Measurements from ENCODE around the gene SLC12A1.

The SLC12A1 gene

DNA sequence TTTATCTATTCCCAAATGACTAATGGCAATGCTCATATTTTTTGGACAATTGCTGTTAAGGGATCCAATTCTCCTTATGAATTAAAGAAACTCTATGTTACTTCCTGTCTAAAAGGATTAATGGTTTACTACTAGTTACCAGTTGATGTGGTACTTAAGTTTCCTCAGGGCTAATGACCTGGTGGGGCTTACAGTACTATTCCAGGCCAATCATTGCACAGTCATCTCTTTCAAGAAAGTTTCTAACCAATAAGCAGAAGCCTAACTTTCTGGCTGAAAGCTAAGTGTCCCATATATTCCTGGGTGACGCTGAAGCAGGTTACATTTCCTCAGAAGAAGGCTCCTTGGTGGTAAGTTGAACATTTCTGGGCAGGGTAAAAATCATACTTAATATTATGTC lies at the start of gene SLC12A1:
Gene SLC12A1 (plus strand): TSS at position 322 of the 400 bp plus-strand sequence. CDS start 1,418 bp downstream, outside the sequence.
- no peak for DNase-seq

DNA sequence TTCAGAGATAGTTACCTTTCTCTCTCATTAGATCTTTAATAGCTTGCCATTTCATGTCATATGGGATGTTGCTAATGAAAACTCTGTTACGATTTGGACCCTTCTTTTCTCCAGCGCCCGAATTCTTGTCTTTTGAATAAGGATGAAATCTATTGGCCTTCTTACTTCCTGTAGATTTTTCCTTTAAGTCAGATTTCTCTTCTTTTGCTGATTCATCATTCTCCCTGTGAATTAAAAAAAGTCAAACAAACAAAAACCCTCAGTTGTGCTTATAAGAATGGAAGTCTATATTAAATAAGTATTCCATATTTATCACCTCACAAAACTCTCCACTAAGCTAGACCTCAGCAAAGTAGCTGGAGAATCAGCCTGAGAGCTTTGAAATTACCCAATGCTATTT lies 37.5 kb upstream of the SLC12A1 start:
- no peak for DNase-seq

DNA sequence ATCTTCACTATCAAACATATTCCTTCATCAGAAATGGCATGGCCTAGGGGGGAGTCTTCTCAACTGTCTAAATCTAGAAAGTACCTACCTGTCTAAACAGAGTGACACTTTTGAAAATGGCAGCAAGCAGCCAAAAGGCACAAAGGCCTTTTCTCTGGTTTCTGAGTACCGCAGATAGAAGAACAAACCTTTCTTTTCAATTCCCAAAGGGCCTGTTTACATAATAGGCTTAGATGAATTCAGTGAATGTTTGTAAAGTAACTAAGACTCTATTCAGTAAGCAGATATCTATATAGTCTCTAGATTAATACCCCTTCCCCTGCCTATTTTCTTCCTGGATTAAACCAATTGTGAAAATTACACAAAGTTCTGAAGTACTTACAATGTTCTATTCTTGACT lies 35.1 kb upstream of the SLC12A1 start:
- no peak for DNase-seq

DNA sequence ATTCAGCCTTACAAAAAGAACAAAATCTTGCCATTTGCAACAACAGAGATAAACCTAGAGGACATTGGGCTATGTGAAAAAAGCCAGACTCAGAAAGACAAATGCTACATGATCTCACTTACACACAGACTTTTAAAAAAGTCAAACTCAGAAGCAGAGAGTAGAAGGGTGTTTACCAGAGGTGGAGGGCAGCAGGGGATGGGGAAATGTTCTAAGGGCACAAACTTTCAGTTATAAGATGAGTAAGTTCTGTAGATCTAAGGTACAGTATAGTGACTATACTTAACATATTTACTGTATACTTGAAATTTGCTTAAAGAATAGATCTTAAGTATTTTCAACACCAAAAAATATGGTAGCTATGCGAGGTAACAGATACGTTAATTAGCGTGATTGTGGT lies 31.0 kb upstream of the SLC12A1 start:
- no peak for DNase-seq

GRCh38 chr15:48176112-48176511 lies 30.0 kb upstream of the SLC12A1 start:
- DNase-seq = no peak

DNA sequence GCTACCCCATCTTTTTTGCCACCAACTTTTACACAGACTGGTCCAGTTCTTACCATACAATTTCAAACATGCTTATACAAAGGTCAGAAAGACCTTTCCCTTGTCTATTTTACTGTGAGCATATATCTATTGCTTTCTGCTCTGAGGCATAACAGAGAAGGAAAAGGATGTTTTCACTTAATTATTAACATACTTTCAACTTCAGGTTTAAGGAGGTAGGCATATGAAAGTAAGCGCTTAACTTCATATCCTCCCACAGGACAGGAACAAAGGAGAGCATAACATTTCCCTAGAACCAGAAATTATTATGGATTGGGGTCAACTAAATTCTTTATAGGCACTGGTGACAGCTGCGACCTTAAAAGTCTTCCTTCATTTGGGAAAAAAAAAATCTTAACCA lies 29.1 kb upstream of the SLC12A1 start:
- DNase-seq = no peak

DNA sequence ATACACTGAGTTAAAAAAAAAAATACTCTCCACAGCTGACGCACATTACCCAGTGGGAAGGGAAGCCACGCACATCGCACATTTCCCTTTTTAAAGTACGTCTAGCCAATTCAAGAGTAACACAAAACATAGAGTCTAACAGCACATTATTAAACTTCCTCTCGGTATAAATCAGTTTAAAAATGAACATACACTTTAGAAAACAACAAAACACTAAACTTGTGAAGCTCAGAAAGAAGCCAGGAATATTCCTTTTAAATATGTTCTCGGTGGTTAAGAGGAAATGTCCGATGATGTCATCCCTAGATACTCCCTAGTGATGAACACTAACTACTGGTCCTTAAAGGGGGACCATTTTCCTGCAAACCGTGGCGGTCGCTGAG lies 28.7 kb upstream of the SLC12A1 start:
- DNase-seq = peak in 5 of 51 donors; percentile 0 to 80 (median 0)

- DNase-seq = peak in 49 of 51 donors; percentile 14 to 90 (median 65)
These were observed 28.1 kb upstream of the SLC12A1 start, which contains the start of gene MYEF2 for GRCh38 chr15:48177766-48178647. TSS of gene MYEF2 (minus strand) at chr15:48178295. CDS start at chr15:48178237, 58 bp downstream.

- DNase-seq = no peak
These were observed 27.5 kb upstream of the SLC12A1 start for GRCh38 chr15:48178648-48178931.

GRCh38 chr15:48182749-48183148 lies 23.4 kb upstream of the SLC12A1 start:
- DNase-seq = no peak

GRCh38 chr15:48185529-48185928 lies 20.6 kb upstream of the SLC12A1 start:
- DNase-seq = no peak

- no peak for DNase-seq
These were observed 19.8 kb upstream of the SLC12A1 start for GRCh38 chr15:48186271-48186670.

DNA sequence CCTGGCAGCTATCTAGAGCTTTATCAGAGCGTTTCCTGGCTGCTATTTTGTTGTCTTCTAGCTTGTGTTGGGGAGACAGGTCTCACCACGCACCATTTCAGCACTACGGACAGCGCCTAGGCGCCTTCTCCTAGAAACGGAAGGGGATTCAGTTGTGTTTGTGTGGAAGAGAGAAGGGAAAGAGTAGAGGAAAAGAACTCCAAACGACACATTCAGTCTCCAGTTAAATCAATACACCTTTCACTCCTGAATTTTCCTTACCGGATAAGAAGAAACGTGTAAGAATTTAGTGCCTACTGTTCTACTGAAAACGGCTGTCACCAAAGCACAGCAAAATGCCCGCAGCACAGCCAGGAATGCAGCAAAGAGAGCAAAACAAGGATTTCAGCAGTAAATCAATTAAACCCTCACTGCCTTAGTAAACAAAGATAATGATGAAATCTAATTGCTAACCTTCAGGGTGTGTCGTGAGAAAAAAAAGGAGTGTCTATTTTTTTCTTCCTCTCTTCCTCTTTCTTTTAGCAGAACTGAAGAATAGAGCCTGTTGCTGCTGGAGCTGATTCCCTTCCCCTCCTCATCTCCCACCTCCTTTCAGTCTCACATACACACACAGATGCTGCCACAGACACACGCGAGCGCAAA lies 15.0 kb upstream of the SLC12A1 start:
- DNase-seq = peak in 33 of 51 donors; percentile 1 to 64 (median 25)

DNA sequence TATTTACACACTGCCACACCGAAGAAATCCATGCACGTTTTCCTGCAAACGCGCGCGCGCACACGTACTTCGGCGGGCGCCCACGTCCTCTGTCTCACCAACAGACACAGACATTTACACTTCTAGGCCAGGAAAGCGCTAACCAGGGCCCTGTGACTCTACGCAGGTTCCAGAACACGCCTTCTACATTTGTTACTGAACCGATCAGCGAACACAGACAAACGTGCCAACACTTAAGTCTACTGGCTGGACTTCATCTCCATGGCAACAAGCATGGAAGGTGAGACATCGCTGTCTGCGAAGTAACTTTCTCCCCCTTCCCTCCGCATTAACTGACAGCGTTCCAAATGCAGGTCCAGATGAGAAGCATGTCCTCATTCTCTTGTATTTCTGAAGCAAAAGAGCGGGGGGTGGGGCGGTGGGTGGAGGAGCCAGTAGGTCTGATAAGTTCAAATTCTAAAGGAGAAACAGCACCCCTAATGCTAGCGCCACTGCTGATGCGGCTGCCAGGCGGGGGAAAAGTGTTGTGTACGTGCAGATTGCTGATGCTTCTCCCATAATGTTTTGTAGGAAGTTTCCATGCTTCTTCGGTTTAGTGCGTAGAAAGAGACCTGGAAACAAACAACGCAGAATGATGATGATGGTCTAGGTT lies 14.4 kb upstream of the SLC12A1 start, which contains the start of gene CTXN2:
Gene CTXN2 (plus strand): TSS at position 92 of the 652 bp plus-strand sequence. CDS start 9,636 bp downstream, outside the sequence.
- DNase-seq = peak in 21 of 51 donors; percentile 2 to 60 (median 19)

- no peak for DNase-seq
These were observed 4.0 kb upstream of the SLC12A1 start for GRCh38 chr15:48202068-48202467.

- DNase-seq = no peak
These were observed 15.2 kb downstream of the SLC12A1 start for GRCh38 chr15:48221261-48221660.

DNA sequence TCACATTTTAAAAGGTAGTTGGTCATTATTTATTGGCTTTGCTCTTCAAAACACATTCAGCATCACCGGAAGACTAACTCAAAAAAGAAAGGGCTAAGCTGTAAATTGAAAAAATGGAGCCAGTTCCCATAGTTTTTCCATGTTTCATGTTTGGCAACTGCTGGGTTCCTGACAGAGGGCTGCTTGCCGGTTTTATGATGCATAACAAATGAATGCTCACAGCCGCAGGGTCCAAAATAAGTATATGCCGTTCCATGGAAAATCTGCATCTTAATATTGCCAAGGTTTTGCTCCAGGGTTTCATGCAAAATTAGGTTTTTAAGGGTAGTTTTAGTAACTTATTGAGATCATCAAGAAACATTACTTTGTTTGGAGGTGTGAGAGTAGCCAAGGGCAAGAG lies 15.8 kb downstream of the SLC12A1 start:
- no peak for DNase-seq

DNA sequence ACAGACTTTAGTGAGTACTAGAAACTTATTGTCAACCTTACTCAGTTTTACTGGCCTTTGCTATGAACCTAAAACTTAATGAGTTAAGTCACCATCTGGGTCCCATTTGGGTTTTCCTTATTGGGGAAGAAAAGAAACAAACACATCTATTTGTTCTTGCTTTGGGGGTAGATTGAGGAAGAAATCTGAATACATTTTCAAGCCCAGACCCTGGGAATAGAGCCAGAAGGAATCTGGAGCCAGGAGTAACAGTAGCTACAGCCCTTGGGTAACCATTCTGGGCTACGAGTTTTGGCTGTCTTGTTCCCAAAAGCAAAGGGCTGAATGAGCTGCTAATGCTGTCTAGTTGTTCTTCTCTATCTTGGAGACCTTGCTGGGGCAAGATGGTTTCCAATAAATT lies 16.5 kb downstream of the SLC12A1 start:
- DNase-seq = no peak

DNA sequence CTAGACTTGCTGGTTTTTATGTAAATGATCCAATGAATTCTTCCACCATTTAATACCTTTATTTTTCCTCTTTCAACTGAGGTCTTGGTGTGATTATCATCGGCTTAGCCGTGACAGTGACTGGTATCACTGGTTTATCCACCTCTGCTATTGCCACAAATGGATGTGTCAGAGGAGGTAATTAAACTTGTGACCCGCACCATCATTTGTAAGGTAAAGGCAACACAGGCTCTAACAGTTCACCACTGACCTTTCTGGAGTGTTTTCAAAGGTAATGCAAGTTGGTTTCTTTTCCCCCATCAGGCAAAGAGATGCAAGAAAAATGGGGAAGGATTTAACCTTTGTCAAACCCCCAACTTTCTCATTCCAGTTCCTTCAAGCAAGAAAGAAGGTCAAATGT lies 19.7 kb downstream of the SLC12A1 start:
- no peak for DNase-seq

GRCh38 chr15:48230498-48230897 lies 24.4 kb downstream of the SLC12A1 start:
- no peak for DNase-seq

GRCh38 chr15:48233246-48233645 lies 27.1 kb downstream of the SLC12A1 start:
- DNase-seq = no peak

- no peak for DNase-seq
These were observed 33.2 kb downstream of the SLC12A1 start for GRCh38 chr15:48239334-48239733.

All from hypothalamus (tissue), 51 donors.